OCI-LY3 (cell line): ENCODE measurements around the gene CCN6.

Source experiments
- CTCF ChIP-seq: fragments of 200-600, 300-600 bp; sonication (generic); IDR thresholded peaks from 2 replicates; pipeline ENCODE4 v1.5.1; 2014; ENCODE audit warnings: antibody characterized with exemption, low read length, low read depth
- EZH2phosphoT487 ChIP-seq: fragments of 200-600 bp; shearing (Covaris generic); IDR thresholded peaks from 2 replicates; pipeline ENCODE4 v1.6.1; 2018; ENCODE audit warnings: antibody characterized with exemption, mixed run types, low read depth

GRCh38 chr6:112049996-112050395 lies 3.9 kb upstream of the CCN6 start:
- TF ChIP-seq CTCF = no peak
- TF ChIP-seq EZH2phosphoT487 = no peak
